ENCODE measurements around the gene HTR7. TPM values are rescaled to one million over a fixed set of nuclear protein-coding genes. Genes with fewer than 3 reads are reported as not detected.
A peak's percentile ranks its signal among the peaks of the same experiment; 100 is the strongest.
"Not testable (repeated sequence)": the region's sequence is repeated elsewhere in the genome, so short reads cannot be mapped to it uniquely, and the experiment has no call there.

Gene HTR7
- total RNA-seq, 2 donors from 2014 or later = 0.70 to 7.3 TPM

GRCh38 chr10:90884431-90884830 lies 26.6 kb upstream of the HTR7 start:
- TF ChIP-seq CTCF (conservative IDR thresholded peaks at IDR 0.05) = no peak
- WGBS, 2 experiments (ENCODE audit: insufficient coverage in 1 of 2, insufficient read length in 1 of 2) = 86% methylated on average over 3 of the region's 3 CpGs; no CpG with 5 or more reads in 1 of the 2 experiments
- no peaks in the 10 kb centered on the region for H3K9me3 Mint-ChIP-seq
- Histone ChIP-seq H3K27ac (ENCODE audit: low read depth, low read length) (no peak overlapping the region), H3K9ac (ENCODE audit: extremely low read depth, low read length, poor library complexity, severe bottlenecking) (no peak overlapping the region), H3K4me3 (ENCODE audit: low read length) (no peak overlapping the region), H3K36me3 (ENCODE audit: control insufficient read depth, insufficient read depth, low read length) (peaks cover 84% of the 10 kb centered on the region), H3K27me3 (ENCODE audit: control insufficient read depth, insufficient read depth, low read length, poor library complexity, severe bottlenecking) (peaks cover under 1% of the 10 kb centered on the region), H3K9me3 (ENCODE audit: control insufficient read depth, low read length) (no peaks in the 10 kb centered on the region), H3K4me1 (ENCODE audit: control insufficient read depth, insufficient read depth, low read length) (no peaks in the 10 kb centered on the region)
- peaks cover 56% of the 10 kb centered on the region for H3K36me3 Mint-ChIP-seq (ENCODE audit: low read depth)
- H3K4me1 Mint-ChIP-seq = no peaks in the 10 kb centered on the region
- no peaks in the 10 kb centered on the region for H3K27me3 Mint-ChIP-seq (ENCODE audit: insufficient read depth)
- no peak overlapping the region for H3K4me3 Mint-ChIP-seq
- no peak for DNase-seq
- no peak overlapping the region for H3K27ac Mint-ChIP-seq

GRCh38 chr10:90880059-90880719 lies 22.4 kb upstream of the HTR7 start:
- peak; percentile 82 for TF ChIP-seq CTCF (conservative IDR thresholded peaks at IDR 0.05)
- H3K4me3 ChIP-seq (ENCODE audit: low read length); H3K4me3 Mint-ChIP-seq; H3K4me1 Mint-ChIP-seq; H3K9me3 Mint-ChIP-seq; H3K27ac ChIP-seq (ENCODE audit: low read depth, low read length); DNase-seq; H3K9me3 ChIP-seq (ENCODE audit: control insufficient read depth, low read length); H3K27ac Mint-ChIP-seq; H3K4me1 ChIP-seq (ENCODE audit: control insufficient read depth, insufficient read depth, low read length); H3K9ac ChIP-seq (ENCODE audit: extremely low read depth, low read length, poor library complexity, severe bottlenecking): not testable (repeated sequence)
- peaks cover 21% of the 10 kb centered on the region for H3K27me3 Mint-ChIP-seq (ENCODE audit: insufficient read depth)
- H3K36me3 ChIP-seq (ENCODE audit: control insufficient read depth, insufficient read depth, low read length) = peaks cover 89% of the 10 kb centered on the region
- H3K36me3 Mint-ChIP-seq (ENCODE audit: low read depth) = peaks cover 55% of the 10 kb centered on the region
- H3K27me3 ChIP-seq (ENCODE audit: control insufficient read depth, insufficient read depth, low read length, poor library complexity, severe bottlenecking) = peaks cover 24% of the 10 kb centered on the region
- WGBS, 2 experiments (ENCODE audit: insufficient coverage in 1 of 2, insufficient read length in 1 of 2) = 89 to 98% methylated on average over 4 to 8 of the region's 8 CpGs

- Histone ChIP-seq H3K4me1 (ENCODE audit: control insufficient read depth, insufficient read depth, low read length) (no peaks in the 10 kb centered on the region), H3K9me3 (ENCODE audit: control insufficient read depth, low read length) (no peaks in the 10 kb centered on the region), H3K36me3 (ENCODE audit: control insufficient read depth, insufficient read depth, low read length) (peaks cover 80% of the 10 kb centered on the region), H3K27ac (ENCODE audit: low read depth, low read length) (no peak overlapping the region), H3K9ac (ENCODE audit: extremely low read depth, low read length, poor library complexity, severe bottlenecking) (no peak overlapping the region), H3K4me3 (ENCODE audit: low read length) (no peak overlapping the region), H3K27me3 (ENCODE audit: control insufficient read depth, insufficient read depth, low read length, poor library complexity, severe bottlenecking) (peaks cover 31% of the 10 kb centered on the region)
- H3K36me3 Mint-ChIP-seq (ENCODE audit: low read depth) = peaks cover 52% of the 10 kb centered on the region
- DNase-seq = no peak
- H3K4me1 Mint-ChIP-seq = peaks cover 7% of the 10 kb centered on the region
- H3K9me3 Mint-ChIP-seq = no peaks in the 10 kb centered on the region
- no peak for TF ChIP-seq CTCF (conservative IDR thresholded peaks at IDR 0.05)
- no peak overlapping the region for H3K4me3 Mint-ChIP-seq
- peaks cover 25% of the 10 kb centered on the region for H3K27me3 Mint-ChIP-seq (ENCODE audit: insufficient read depth)
- H3K27ac Mint-ChIP-seq = no peak overlapping the region
- 91 to 100% methylated on average over 1 to 2 of the region's 2 CpGs for WGBS, 2 experiments (ENCODE audit: insufficient coverage in 1 of 2, insufficient read length in 1 of 2)
These were observed 21.2 kb upstream of the HTR7 start for GRCh38 chr10:90879062-90879461.

Measured in endodermal cell (in vitro differentiated cells).